H9 (cell line): ENCODE data around the gene TDRD7. TPM values are rescaled to one million over a fixed set of nuclear protein-coding genes. Genes with fewer than 3 reads are reported as not detected.

ENCODE experiments used
- DNase-seq: peaks from one replicate; pipeline ENCODE4 v3.0.0-alpha.2; 2017
- H2AFZ ChIP-seq: one replicate; pipeline ENCODE4 v1.6.1; 2013; ENCODE audit warnings: mild to moderate bottlenecking, low read length, control low read depth, moderate library complexity
- H2AK5ac ChIP-seq: 2 replicates; pipeline ENCODE4 v1.6.1; 2013; ENCODE audit warnings: low read length, control low read depth, mixed read lengths; ENCODE audit not compliant: insufficient read length
- H2BK120ac ChIP-seq: one replicate; pipeline ENCODE4 v1.6.1; 2013; ENCODE audit warnings: low read depth, mild to moderate bottlenecking, low read length, control low read depth, inconsistent platforms; ENCODE audit not compliant: poor library complexity, severe bottlenecking
- H2BK12ac ChIP-seq: 2 replicates; pipeline ENCODE4 v1.6.1; 2013; ENCODE audit warnings: low read length, control low read depth, mixed read lengths, low read depth; ENCODE audit not compliant: insufficient read length
- H2BK15ac ChIP-seq: 2 replicates; pipeline ENCODE4 v1.6.1; 2013; ENCODE audit warnings: low read depth, low read length, control low read depth
- H2BK20ac ChIP-seq: one replicate; pipeline ENCODE4 v1.6.1; 2013; ENCODE audit warnings: low read depth, mild to moderate bottlenecking, low read length, control low read depth, inconsistent platforms; ENCODE audit not compliant: poor library complexity, severe bottlenecking
- H2BK5ac ChIP-seq: 2 replicates; pipeline ENCODE4 v1.6.1; 2013; ENCODE audit warnings: low read length, control low read depth, mixed read lengths; ENCODE audit not compliant: insufficient read length
- H3K14ac ChIP-seq: 2 replicates; pipeline ENCODE4 v1.6.1; 2013; ENCODE audit warnings: low read length, control low read depth; ENCODE audit not compliant: insufficient read depth
- H3K18ac ChIP-seq: 2 replicates; pipeline ENCODE4 v1.6.1; 2013; ENCODE audit warnings: low read depth, mild to moderate bottlenecking, mixed read lengths, low read length, control low read depth; ENCODE audit not compliant: insufficient read length
- H3K23ac ChIP-seq: 2 replicates; pipeline ENCODE4 v1.6.1; 2013; ENCODE audit warnings: low read length, control low read depth, mixed read lengths, low read depth; ENCODE audit not compliant: insufficient read length
- H3K23me2 ChIP-seq: 2 replicates; pipeline ENCODE4 v1.6.1; 2013; ENCODE audit warnings: low read depth, mild to moderate bottlenecking, mixed read lengths, low read length, control low read depth; ENCODE audit not compliant: insufficient read length, poor library complexity, severe bottlenecking
- H3K27ac ChIP-seq: 2 replicates; pipeline ENCODE4 v1.5.1; 2013; ENCODE audit warnings: low read length, control low read depth, mixed read lengths, low read depth; ENCODE audit not compliant: insufficient read length
- H3K27me3 ChIP-seq: 2 replicates; pipeline ENCODE4 v1.6.1; 2013; ENCODE audit warnings: low read length, control low read depth, inconsistent platforms; ENCODE audit not compliant: insufficient read depth
- H3K4ac ChIP-seq: 2 replicates; pipeline ENCODE4 v1.6.1; 2013; ENCODE audit warnings: low read depth, mild to moderate bottlenecking, control low read depth, inconsistent platforms, low read length, moderate library complexity
- H3K4me1 ChIP-seq: 2 replicates; pipeline ENCODE4 v1.6.1; 2013; ENCODE audit warnings: low read length, control low read depth, inconsistent platforms; ENCODE audit not compliant: insufficient read depth
- H3K4me2 ChIP-seq: 2 replicates; pipeline ENCODE4 v1.6.1; 2013; ENCODE audit warnings: low read length, control low read depth, mixed read lengths; ENCODE audit not compliant: insufficient read length, insufficient read depth
- H3K56ac ChIP-seq: 2 replicates; pipeline ENCODE4 v1.6.1; 2013; ENCODE audit warnings: low read depth, mild to moderate bottlenecking, mixed read lengths, low read length, control low read depth; ENCODE audit not compliant: insufficient read length
- H3K79me1 ChIP-seq: 2 replicates; pipeline ENCODE4 v1.6.1; 2013; ENCODE audit warnings: low read depth, mild to moderate bottlenecking, moderate library complexity, low read length, control low read depth, inconsistent platforms; ENCODE audit not compliant: insufficient read depth, poor library complexity, severe bottlenecking
- H3K79me2 ChIP-seq: 2 replicates; pipeline ENCODE4 v1.6.1; 2013; ENCODE audit warnings: low read length, control low read depth, inconsistent platforms; ENCODE audit not compliant: insufficient read depth
- H3K9ac ChIP-seq: 2 replicates; pipeline ENCODE4 v1.6.1; 2013; ENCODE audit warnings: low read length, control low read depth, mixed read lengths; ENCODE audit not compliant: insufficient read length; ENCODE audit errors: extremely low read depth
- H3K9me3 ChIP-seq: one replicate; pipeline ENCODE4 v1.6.1; 2013; ENCODE audit warnings: low read depth, low read length, inconsistent platforms; ENCODE audit not compliant: control insufficient read depth
- H3T11ph ChIP-seq: one replicate; pipeline ENCODE4 v1.6.1; 2013; ENCODE audit warnings: mild to moderate bottlenecking, low read length, control low read depth, inconsistent platforms
- H4K20me1 ChIP-seq: one replicate; pipeline ENCODE4 v1.6.1; 2013; ENCODE audit not compliant: control insufficient read depth, insufficient read length, insufficient read depth
- H4K5ac ChIP-seq: 2 replicates; pipeline ENCODE4 v1.6.1; 2013; ENCODE audit warnings: low read depth, mild to moderate bottlenecking, mixed read lengths, low read length, control low read depth; ENCODE audit not compliant: insufficient read length
- H4K8ac ChIP-seq: replicated peaks from 2 replicates; pipeline ENCODE4 v1.6.1; 2013; ENCODE audit warnings: low read length, control low read depth, mixed read lengths, low read depth; ENCODE audit not compliant: insufficient read length
- H4K91ac ChIP-seq: 2 replicates; pipeline ENCODE4 v1.6.1; 2013; ENCODE audit warnings: low read depth, mild to moderate bottlenecking, moderate library complexity, mixed read lengths, low read length, control low read depth; ENCODE audit not compliant: insufficient read length
- H3K27ac Mint-ChIP-seq, 3 experiments: 2 replicates in 2 of 3; 3 replicates in 1 of 3; pipeline ENCODE4 v1.8.0; 2020 to 2021; ENCODE audit warnings: mixed read lengths in 3 of 3, mild to moderate bottlenecking in 1 of 3, moderate library complexity in 1 of 3
- H3K27me3 Mint-ChIP-seq: 2 replicates; pipeline ENCODE4 v1.8.0; 2021; ENCODE audit warnings: low read depth, mild to moderate bottlenecking, moderate library complexity, mixed read lengths
- H3K36me3 Mint-ChIP-seq, 3 experiments: 2 replicates in 2 of 3; 3 replicates in 1 of 3; pipeline ENCODE4 v1.8.0; 2020 to 2021; ENCODE audit warnings: low read depth in 3 of 3, mixed read lengths in 3 of 3; ENCODE audit not compliant: insufficient read depth in 1 of 3
- H3K4me1 Mint-ChIP-seq, 2 experiments: 2 replicates each; pipeline ENCODE4 v1.8.0; 2020; ENCODE audit warnings: mixed read lengths in 2 of 2
- H3K4me3 Mint-ChIP-seq, 2 experiments: 2 replicates in 1 of 2; 3 replicates in 1 of 2; pipeline ENCODE4 v1.8.0; 2020 to 2021; ENCODE audit warnings: mild to moderate bottlenecking in 2 of 2, mixed read lengths in 2 of 2, moderate library complexity in 1 of 2
- H3K9me3 Mint-ChIP-seq, 2 experiments: 2 replicates in 1 of 2; 3 replicates in 1 of 2; pipeline ENCODE4 v1.8.0; 2020; ENCODE audit warnings: mild to moderate bottlenecking in 2 of 2, mixed read lengths in 2 of 2, moderate library complexity in 1 of 2
- total RNA-seq: library from RNA; stranded (reverse); gene quantifications from 2 replicates; pipeline ENCODE4 v1.2.1, GENCODE V29; 2021
- TF ChIP-seq, protein P1 (sequence below): fragments of 200-600 bp; sonication (generic); conservative IDR thresholded peaks from 3 replicates; pipeline ENCODE4 v1.8.0; 2021; ENCODE audit warnings: antibody characterized with exemption, mild to moderate bottlenecking

The TDRD7 gene
- total RNA-seq, 1 experiment from 2014 or later = 5.1 TPM

DNA sequence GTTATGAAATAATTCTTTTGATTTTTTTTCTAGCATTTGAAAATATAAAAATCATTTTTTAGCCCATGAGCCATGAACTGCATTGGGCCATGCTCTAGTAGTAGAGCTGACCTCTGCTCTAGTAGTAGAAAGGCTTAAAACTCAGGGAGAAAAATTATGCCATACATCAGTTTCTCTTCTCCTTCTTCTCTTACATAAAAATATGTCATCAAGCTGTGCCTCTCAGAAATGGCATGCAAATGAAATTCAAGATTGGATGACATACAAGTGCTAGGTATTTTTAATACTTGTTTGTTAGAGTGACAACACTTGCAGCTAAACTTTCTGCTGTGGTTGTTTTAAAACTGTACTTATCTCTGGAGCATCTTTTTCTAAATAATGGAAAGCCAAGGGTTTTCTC, 47.4 kb downstream of the TDRD7 start:
- Histone ChIP-seq H2BK15ac (no peak overlapping the region), H4K8ac (no peak overlapping the region), H3K18ac (no peak overlapping the region), H3K23ac (no peak overlapping the region), H3T11ph (no peak overlapping the region), H3K14ac (no peak overlapping the region), H3K23me2 (no peaks in the 10 kb centered on the region), H3K4me1 (no peaks in the 10 kb centered on the region), H3K4me2 (no peak overlapping the region), H4K91ac (no peak overlapping the region), H3K9me3 (no peaks in the 10 kb centered on the region), H2BK120ac (no peak overlapping the region), H3K9ac (no peak overlapping the region), H4K20me1 (peaks cover 2% of the 10 kb centered on the region), H2BK20ac (no peak overlapping the region), H4K5ac (no peak overlapping the region), H2BK12ac (no peak overlapping the region), H2AFZ (no peak overlapping the region), H3K27me3 (no peaks in the 10 kb centered on the region), H3K79me2 (no peaks in the 10 kb centered on the region), H3K79me1 (no peaks in the 10 kb centered on the region), H2AK5ac (no peak overlapping the region), H3K4ac (no peak overlapping the region), H2BK5ac (no peak overlapping the region), H3K56ac (no peak overlapping the region), H3K27ac (no peak overlapping the region)
- no peak for DNase-seq
- H3K4me3 Mint-ChIP-seq = no peak overlapping the region
- H3K27ac Mint-ChIP-seq = no peak overlapping the region
- no peaks in the 10 kb centered on the region for H3K36me3 Mint-ChIP-seq
- no peaks in the 10 kb centered on the region for H3K9me3 Mint-ChIP-seq
- peaks cover 5% of the 10 kb centered on the region in 2 experiments for H3K4me1 Mint-ChIP-seq
- TF ChIP-seq, protein P1, sequence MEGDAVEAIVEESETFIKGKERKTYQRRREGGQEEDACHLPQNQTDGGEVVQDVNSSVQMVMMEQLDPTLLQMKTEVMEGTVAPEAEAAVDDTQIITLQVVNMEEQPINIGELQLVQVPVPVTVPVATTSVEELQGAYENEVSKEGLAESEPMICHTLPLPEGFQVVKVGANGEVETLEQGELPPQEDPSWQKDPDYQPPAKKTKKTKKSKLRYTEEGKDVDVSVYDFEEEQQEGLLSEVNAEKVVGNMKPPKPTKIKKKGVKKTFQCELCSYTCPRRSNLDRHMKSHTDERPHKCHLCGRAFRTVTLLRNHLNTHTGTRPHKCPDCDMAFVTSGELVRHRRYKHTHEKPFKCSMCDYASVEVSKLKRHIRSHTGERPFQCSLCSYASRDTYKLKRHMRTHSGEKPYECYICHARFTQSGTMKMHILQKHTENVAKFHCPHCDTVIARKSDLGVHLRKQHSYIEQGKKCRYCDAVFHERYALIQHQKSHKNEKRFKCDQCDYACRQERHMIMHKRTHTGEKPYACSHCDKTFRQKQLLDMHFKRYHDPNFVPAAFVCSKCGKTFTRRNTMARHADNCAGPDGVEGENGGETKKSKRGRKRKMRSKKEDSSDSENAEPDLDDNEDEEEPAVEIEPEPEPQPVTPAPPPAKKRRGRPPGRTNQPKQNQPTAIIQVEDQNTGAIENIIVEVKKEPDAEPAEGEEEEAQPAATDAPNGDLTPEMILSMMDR = no peak
- no peaks in the 10 kb centered on the region; the same call in 1 of the 2 replicates for H3K27me3 Mint-ChIP-seq
